PC-3 (cell line): ENCODE data around the gene RYK.

ENCODE experiments used
- EZH2 ChIP-seq: fragments of 300-600 bp; sonication (generic); IDR thresholded peaks from one replicate; pipeline ENCODE4 v1.6.1; 2017; ENCODE audit warnings: antibody characterized with exemption, mild to moderate bottlenecking, low read length; ENCODE audit not compliant: unreplicated experiment
- EZH2phosphoT487 ChIP-seq: fragments of 300-600 bp; sonication (generic); IDR thresholded peaks from 2 replicates; pipeline ENCODE4 v1.6.1; 2018; ENCODE audit warnings: mild to moderate bottlenecking, antibody characterized with exemption, low read length, borderline replicate concordance
- TF ChIP-seq, protein P1 (sequence below): fragments of 300-600 bp; sonication (generic); conservative IDR thresholded peaks from 2 replicates; pipeline ENCODE4 v1.5.1; 2017; ENCODE audit warnings: antibody characterized with exemption, low read depth, mild to moderate bottlenecking, low read length

DNA sequence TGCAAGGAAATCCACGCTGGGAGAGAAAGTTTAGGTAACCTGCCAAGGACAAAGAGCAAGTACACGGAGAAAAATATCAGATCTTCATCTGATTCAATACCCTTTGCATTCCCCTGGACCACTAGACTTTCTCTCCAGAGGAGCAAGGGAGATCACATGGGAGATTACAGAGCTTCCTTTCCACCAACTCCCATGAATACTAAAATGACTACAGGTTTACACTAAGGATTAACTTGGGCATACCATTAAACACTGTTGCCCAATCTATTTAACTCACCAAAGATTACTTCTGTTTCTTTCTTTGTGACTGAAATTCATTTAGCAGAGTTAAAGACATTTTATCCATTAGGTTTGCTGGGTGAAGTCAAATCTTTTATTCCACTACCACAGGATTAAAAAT, 71.2 kb downstream of the RYK start:
- TF ChIP-seq EZH2 (no peak), EZH2phosphoT487 (no peak)
- TF ChIP-seq, protein P1, sequence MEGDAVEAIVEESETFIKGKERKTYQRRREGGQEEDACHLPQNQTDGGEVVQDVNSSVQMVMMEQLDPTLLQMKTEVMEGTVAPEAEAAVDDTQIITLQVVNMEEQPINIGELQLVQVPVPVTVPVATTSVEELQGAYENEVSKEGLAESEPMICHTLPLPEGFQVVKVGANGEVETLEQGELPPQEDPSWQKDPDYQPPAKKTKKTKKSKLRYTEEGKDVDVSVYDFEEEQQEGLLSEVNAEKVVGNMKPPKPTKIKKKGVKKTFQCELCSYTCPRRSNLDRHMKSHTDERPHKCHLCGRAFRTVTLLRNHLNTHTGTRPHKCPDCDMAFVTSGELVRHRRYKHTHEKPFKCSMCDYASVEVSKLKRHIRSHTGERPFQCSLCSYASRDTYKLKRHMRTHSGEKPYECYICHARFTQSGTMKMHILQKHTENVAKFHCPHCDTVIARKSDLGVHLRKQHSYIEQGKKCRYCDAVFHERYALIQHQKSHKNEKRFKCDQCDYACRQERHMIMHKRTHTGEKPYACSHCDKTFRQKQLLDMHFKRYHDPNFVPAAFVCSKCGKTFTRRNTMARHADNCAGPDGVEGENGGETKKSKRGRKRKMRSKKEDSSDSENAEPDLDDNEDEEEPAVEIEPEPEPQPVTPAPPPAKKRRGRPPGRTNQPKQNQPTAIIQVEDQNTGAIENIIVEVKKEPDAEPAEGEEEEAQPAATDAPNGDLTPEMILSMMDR = no peak
